IPS-15b (cell line): ENCODE data around the gene CCDC146.

ENCODE experiments used
- H3K27me3 ChIP-seq: one replicate; pipeline ENCODE4 v1.6.1; 2013; ENCODE audit warnings: low read length; ENCODE audit not compliant: control insufficient read depth, insufficient read depth
- H3K36me3 ChIP-seq: one replicate; pipeline ENCODE4 v1.6.1; 2013; ENCODE audit warnings: low read length; ENCODE audit not compliant: control insufficient read depth, insufficient read depth
- H3K4me1 ChIP-seq: one replicate; pipeline ENCODE4 v1.6.1; 2013; ENCODE audit warnings: mild to moderate bottlenecking, low read length; ENCODE audit not compliant: control insufficient read depth, insufficient read depth
- H3K4me3 ChIP-seq: one replicate; pipeline ENCODE4 v1.5.1; 2013; ENCODE audit warnings: low read depth, low read length
- H3K9ac ChIP-seq: one replicate; pipeline ENCODE4 v1.6.1; 2013; ENCODE audit warnings: low read depth, mild to moderate bottlenecking, low read length
- H3K9me3 ChIP-seq: one replicate; pipeline ENCODE4 v1.6.1; 2013; ENCODE audit warnings: mild to moderate bottlenecking, low read length; ENCODE audit not compliant: control insufficient read depth, insufficient read depth

Gene CCDC146

DNA sequence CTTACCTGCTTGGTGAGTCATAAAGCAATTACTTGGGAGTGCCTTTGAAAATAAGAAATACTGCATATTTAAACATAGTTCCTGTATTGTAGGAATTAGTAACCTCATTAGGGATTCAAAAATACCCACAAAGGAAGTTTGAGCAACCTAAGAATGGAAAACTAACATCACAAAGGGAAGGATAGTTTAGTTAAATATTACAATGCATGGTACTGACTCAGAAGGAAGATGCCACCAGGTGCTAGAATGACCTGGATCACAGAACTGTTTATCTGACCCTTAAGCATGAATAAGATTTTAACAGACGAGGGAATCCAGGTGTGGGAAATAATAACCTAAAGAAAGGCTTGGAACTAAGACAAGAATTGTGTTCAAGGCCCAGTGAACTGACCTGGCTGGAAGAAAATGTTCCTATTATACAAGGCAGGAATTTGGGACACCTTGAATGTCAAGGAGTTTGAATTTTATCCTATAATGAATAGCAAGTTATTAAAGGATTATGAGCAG, 187.4 kb downstream of the CCDC146 start:
- H3K36me3 ChIP-seq: no peaks in the 10 kb centered on the region
- H3K9ac ChIP-seq: no peak overlapping the region
- no peaks in the 10 kb centered on the region for H3K4me1 ChIP-seq
- no peak overlapping the region for H3K4me3 ChIP-seq
- H3K27me3 ChIP-seq: no peaks in the 10 kb centered on the region
- no peaks in the 10 kb centered on the region for H3K9me3 ChIP-seq

DNA sequence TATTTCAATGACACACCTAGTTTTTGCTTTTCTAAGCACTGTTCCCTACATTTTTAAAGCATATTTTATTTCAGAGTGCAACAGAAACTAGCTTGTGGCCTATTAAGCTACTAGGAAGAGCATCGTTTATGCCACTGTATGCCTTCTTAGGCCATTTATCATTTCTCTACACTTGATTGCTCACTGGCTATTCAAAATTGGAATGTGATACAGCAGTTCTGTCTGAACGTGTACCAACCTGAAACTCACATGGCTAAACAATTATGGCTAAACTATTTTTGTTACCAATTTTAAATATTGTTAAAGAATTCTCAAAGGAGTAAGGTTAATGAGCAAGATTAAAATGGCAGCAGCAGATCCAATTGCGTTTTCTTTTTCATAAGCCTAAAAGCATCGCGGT, 188.6 kb downstream of the CCDC146 start:
- Histone ChIP-seq H3K4me1 (no peaks in the 10 kb centered on the region), H3K27me3 (no peaks in the 10 kb centered on the region), H3K9me3 (no peaks in the 10 kb centered on the region), H3K9ac (no peak overlapping the region), H3K4me3 (no peak overlapping the region), H3K36me3 (no peaks in the 10 kb centered on the region)

DNA sequence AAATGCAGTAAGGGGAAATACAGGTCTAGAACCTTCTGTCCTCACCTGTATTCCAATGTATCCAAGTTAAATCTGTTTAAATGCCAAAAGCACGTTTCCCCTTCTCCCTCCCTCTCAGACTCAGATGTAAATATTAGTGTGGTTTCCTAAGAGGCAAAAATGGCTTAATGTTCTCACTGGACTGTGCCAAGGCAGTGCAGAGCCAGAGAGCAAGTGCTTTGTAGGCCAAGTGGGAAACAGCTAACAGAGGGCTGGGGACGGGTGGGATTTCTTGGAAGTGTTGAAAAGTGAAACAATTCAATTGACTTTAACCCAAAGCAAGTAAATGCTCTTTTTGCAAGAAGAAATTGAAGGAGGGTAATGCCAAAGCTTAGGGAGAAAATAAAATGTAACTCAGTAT, 190.7 kb downstream of the CCDC146 start:
- H3K36me3 ChIP-seq: no peaks in the 10 kb centered on the region
- H3K9me3 ChIP-seq: no peaks in the 10 kb centered on the region
- H3K27me3 ChIP-seq: no peaks in the 10 kb centered on the region
- H3K4me1 ChIP-seq: no peaks in the 10 kb centered on the region
- H3K4me3 ChIP-seq: no peak overlapping the region
- H3K9ac ChIP-seq: no peak overlapping the region

DNA sequence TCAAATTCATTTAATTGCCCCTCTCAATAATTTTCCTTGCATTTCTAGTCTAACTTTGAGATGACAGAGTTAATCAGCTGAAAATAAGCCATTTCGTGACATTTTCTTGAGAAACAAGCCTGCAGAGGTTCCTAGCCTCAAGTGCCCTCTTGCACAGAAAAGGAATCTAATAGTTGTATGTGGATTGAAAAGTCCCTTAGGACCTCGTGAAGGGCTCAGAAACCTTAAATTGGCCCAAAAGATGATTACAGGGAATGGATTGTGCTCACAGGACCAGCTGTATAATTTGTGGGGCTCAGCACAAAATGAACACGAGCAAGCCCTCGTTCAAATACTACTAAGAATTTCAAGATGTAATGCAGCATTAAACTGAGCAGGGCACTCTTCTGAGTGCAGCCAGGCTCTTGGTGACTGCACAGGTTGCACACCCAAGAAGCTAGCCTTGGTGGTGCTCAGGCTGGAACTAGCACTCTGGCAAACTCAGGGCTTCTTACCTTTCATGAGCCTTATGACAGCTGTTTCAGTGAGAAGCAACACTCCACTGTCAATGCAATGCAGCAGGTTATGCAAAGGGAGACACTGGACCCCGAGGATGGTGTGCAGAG, 191.6 kb downstream of the CCDC146 start:
- Histone ChIP-seq H3K4me1 (no peaks in the 10 kb centered on the region), H3K4me3 (no peak overlapping the region), H3K9ac (no peak overlapping the region), H3K9me3 (no peaks in the 10 kb centered on the region), H3K27me3 (no peaks in the 10 kb centered on the region), H3K36me3 (no peaks in the 10 kb centered on the region)

DNA sequence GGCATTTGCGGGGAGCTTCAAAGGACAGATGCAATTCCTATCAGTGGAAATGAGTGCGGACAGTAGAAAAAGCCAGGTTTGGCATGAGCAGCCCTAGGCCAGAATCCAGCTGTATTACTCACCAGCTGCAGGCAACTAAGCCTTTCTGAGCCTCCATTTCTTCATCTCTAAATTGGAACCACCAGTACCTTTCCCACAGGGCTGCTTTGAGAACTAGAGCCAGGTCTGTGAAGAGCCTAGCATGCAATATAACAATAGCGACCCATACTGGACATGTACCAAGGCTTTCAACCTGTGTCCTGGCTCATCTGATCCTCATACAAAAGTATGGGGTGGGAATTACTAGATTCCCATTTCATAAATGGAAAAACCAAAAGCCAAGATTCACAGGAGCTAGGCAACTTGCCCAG, 192.8 kb downstream of the CCDC146 start:
- no peaks in the 10 kb centered on the region for H3K4me1 ChIP-seq

DNA sequence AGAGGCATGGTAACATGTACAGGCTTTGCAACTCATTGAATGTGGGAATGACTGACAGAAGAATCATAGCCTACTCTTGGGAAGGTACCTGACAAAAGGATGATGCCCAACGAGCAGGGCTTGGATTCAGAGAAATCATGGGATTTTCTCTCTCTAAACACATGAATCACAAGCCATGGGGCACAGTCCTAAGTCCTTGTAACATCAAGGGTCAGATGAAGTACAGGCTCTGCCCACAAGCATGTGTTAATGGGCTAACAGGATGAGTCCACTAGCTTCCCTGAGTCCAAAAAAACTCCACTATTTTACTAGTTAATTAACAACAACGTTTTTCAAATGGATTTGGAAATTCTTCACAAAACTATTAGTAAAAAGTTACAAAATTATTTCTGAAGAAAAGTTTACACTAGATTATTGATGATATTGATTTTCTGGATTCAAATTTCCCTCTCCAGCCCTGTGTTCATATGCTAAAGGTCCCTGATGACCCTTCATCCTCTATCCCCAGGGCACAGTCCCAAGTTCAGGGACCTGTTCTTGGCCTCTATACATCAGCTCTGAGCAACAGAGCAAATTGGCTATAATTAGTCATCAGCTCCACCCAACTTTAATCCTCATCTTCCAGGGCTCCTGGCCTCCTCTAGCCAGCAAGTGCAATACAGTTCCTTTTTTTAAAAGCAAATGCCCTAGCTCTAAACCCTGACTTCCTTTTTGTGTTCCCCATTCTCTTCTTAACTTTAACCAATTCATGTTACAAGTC, 194.0 kb downstream of the CCDC146 start:
- no peaks in the 10 kb centered on the region for H3K27me3 ChIP-seq
- H3K4me3 ChIP-seq: no peak overlapping the region
- H3K4me1 ChIP-seq: no peaks in the 10 kb centered on the region
- H3K9me3 ChIP-seq: no peaks in the 10 kb centered on the region
- H3K9ac ChIP-seq: no peak overlapping the region
- no peaks in the 10 kb centered on the region for H3K36me3 ChIP-seq

More for the DNA sequence above, 192.8 kb downstream of the CCDC146 start:
- H3K4me3 ChIP-seq: no peak overlapping the region
- H3K9ac ChIP-seq: no peak overlapping the region
- no peaks in the 10 kb centered on the region for H3K9me3 ChIP-seq
- no peaks in the 10 kb centered on the region for H3K27me3 ChIP-seq
- H3K36me3 ChIP-seq: no peaks in the 10 kb centered on the region

DNA sequence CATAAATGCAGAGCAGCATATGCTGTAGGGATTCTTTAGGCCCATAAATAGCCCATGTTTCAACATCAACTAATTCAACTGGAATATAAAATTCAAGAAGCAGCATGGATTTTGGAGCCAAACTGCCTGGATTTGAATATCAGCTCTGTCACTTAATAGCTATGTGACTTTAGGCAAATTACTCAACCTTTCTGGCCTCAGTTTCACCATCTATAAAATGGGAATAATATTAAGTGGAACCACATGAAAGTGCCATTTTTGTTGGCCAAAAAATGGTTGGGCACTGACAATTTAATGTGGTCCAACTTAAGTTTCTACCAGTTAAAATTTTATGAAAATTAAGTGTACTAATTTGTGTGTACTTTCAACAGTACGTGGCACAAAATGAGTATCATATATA, 195.6 kb downstream of the CCDC146 start:
- Histone ChIP-seq H3K4me1 (no peaks in the 10 kb centered on the region), H3K4me3 (no peak overlapping the region), H3K36me3 (no peaks in the 10 kb centered on the region), H3K9me3 (no peaks in the 10 kb centered on the region), H3K27me3 (no peaks in the 10 kb centered on the region), H3K9ac (no peak overlapping the region)

DNA sequence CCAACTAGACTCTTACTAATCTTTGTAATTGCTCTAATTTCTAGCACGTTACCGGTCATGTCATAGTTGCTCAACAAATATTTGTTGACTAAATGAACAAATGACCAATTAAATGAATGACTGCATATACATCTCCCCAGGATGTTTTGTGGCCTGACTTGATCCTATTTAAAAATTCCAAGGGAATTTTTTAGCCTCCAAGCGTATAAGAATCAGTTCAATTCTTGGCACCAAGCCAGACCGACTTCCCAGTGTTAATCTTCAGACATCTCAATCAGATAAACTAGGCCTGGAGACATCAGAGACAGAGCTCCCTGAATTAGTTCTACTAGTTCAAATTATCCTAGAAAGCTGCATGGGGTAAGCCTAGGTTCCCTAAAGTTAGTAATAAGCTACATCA, 197.7 kb downstream of the CCDC146 start:
- Histone ChIP-seq H3K36me3 (no peaks in the 10 kb centered on the region), H3K4me3 (no peak overlapping the region)

DNA sequence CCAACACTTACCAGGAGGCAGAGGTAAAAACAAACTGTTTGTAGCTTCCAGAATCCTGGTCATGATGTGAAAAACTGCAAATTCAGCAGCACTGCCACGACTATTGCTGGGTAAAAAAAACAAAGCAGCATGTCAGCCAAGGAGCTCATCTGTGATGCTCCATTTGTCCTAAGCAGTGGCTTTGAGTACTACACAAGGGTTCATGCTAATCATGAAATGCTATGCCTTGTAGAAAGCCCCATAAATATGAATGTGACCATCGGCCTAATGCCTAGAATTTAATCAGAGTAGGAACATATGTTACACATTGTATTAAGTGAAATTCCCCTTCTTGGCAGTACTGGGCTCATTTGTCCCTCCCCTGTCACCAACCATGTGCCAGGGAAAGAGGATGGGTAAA, 198.3 kb downstream of the CCDC146 start:
- no peaks in the 10 kb centered on the region for H3K4me1 ChIP-seq

More for the DNA sequence above, 197.7 kb downstream of the CCDC146 start:
- Histone ChIP-seq H3K4me1 (no peaks in the 10 kb centered on the region), H3K9ac (no peak overlapping the region), H3K27me3 (no peaks in the 10 kb centered on the region), H3K9me3 (no peaks in the 10 kb centered on the region)

DNA sequence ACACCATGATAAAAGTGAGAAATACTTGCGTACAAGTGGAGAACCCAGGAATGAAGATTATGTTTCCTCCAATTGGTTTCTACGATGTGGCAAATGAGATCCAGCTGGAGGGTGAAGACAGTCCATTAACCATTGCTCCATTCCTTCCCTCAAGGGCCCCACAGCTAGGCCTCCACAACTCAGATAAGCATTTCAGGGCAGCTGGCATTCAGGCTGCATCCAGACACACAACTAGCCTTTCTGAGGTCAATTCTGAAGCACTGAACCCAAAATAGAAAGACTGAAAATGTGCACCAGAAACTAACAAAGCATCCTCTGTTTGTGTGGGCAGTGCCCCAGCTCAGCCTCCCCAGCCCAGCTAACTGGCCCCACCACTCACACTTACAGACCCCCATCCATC, 198.9 kb downstream of the CCDC146 start:
- Histone ChIP-seq H3K36me3 (no peaks in the 10 kb centered on the region), H3K4me3 (no peak overlapping the region), H3K4me1 (no peaks in the 10 kb centered on the region), H3K9me3 (no peaks in the 10 kb centered on the region), H3K9ac (no peak overlapping the region), H3K27me3 (no peaks in the 10 kb centered on the region)

More for the DNA sequence above, 198.3 kb downstream of the CCDC146 start:
- no peaks in the 10 kb centered on the region for H3K36me3 ChIP-seq
- no peaks in the 10 kb centered on the region for H3K9me3 ChIP-seq
- no peaks in the 10 kb centered on the region for H3K27me3 ChIP-seq
- no peak overlapping the region for H3K4me3 ChIP-seq
- no peak overlapping the region for H3K9ac ChIP-seq

DNA sequence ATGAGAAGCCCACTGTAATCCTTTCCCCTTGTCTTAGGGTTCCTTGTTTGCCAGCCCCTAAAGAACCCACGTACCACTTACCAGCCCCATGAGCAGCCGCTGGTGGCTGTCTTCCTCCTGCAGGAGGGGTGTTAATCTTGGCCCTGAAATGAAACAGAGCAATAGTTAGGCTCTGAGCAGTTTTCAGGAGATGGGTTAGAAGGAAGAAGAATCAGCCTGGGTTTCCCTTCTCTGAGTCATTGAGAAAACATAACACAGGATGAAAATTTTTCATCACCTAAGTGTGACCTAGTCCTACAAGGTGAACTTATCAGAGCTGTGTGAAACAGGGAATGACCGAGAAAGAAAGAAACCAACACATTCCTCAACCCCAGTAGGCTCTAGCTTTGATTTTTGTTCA, 203.7 kb downstream of the CCDC146 start:
- H3K27me3 ChIP-seq: no peaks in the 10 kb centered on the region
- no peaks in the 10 kb centered on the region for H3K36me3 ChIP-seq
- no peak overlapping the region for H3K4me3 ChIP-seq
- no peaks in the 10 kb centered on the region for H3K4me1 ChIP-seq
- H3K9ac ChIP-seq: no peak overlapping the region
- no peaks in the 10 kb centered on the region for H3K9me3 ChIP-seq
